GM19043 (cell line): ENCODE results near the gene PROKR1.
"Not testable (repeated sequence)": the region's sequence is repeated elsewhere in the genome, so short reads cannot be mapped to it uniquely, and the experiment has no call there.

Experiments used
- ATAC-seq: cut with Tn5 transposase; IDR thresholded peaks from one replicate; pipeline ENCODE4 v1.9.1; 2021; ENCODE audit warnings: low read depth; ENCODE audit not compliant: unreplicated experiment

PROKR1 gene

GRCh38 chr2:68643011-68643873 is at the start of gene PROKR1:
Gene PROKR1, plus strand, starts transcription at chr2:68643579. Its CDS starts 2,243 bp downstream, at chr2:68645822.
- no peak for ATAC-seq

GRCh38 chr2:68594041-68594440 is 49.3 kb upstream of the PROKR1 start:
- ATAC-seq, result no peak

- ATAC-seq, result peak; percentile 67
Observed at GRCh38 chr2:68594674-68595492, 48.5 kb upstream of the PROKR1 start.

DNA sequence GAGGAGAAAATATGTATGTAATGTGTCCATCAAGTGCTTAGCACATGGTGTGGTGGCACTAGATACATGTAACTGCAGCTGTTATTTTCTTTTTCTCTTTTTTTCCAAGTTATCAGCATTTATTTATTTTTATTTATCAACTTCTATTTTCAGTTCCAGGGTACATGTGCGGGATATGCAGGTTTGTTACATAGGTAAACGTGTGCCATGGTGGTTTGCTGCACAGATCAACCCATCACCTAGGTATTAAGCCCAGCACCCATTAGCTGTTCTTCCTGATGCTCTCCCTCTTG is 47.9 kb upstream of the PROKR1 start:
- ATAC-seq, result not testable (repeated sequence)

DNA sequence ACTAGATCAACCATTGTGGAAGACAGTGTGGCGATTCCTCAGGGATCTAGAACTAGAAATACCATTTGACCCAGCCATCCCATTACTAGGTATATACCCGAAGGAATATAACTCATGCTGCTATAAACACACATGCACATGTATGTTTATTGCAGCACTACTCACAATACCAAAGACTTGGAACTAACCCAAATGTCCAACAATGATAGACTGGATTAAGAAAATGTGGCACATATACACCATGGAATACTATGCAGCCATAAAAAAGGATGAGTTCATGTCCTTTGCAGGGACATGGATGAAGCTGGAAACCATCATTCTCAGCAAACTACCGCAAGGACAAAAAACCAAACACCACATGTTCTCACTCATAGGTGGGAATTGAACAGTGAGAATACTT is 42.9 kb upstream of the PROKR1 start:
- not testable (repeated sequence) for ATAC-seq

- ATAC-seq, result no peak
Observed at GRCh38 chr2:68603059-68603458, 40.3 kb upstream of the PROKR1 start.

DNA sequence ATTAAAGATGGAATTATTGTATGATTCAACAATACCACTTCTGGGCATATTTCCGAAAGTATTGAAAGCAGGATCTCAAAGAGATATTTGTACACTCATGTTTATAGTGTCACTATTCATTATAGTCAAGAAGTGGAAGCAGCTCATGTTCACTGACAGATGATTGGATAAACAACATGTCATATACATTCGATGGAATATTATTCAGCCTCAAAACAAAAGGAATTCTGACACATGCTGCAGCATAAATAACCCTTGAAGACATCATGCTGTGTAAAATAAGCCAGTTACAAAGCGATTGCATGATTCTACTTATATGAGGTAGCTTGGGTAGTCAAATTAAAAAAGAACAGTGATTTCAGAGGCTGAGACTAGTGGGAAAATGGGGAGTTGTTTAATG is 39.3 kb upstream of the PROKR1 start:
- no peak for ATAC-seq

GRCh38 chr2:68605939-68606338 is 37.4 kb upstream of the PROKR1 start:
- no peak for ATAC-seq

- no peak for ATAC-seq
Observed at GRCh38 chr2:68606759-68607158, 36.6 kb upstream of the PROKR1 start.

GRCh38 chr2:68607837-68608236 is 35.5 kb upstream of the PROKR1 start:
- no peak for ATAC-seq

DNA sequence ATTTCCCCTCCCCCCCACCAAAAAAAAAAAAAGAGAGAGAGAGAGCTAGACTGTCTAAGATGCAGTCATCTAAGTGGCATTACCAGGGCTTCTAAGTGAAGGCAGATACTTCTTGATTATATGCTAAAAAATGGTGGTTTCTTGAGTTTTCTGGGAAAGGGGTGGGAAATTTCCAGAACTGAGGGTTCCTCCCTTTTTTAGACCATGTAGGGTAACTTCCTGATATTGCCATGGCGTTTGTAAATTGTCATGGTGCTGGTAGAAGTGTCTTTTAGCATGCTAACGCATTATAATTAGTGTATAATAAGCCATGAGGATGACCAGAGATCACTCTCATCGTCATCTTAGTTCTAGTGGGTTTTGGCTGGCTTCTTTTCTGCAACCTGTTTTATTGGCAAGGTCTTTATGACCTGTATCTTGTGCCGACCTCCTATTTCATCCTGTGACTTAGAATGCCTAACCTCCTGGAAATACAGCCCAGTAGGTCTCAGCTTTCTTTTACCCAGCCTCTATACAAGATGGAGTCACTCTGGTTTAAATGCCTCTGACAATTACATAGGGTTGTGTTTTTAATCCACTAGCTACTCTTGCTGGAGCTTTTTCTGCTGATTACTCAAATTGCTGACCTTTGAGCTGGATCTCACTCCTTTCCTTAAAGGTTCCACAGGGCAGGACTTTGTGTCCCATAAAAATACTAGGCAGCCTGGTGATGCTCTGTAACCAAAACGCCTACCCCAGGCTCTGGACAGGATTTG is 30.4 kb upstream of the PROKR1 start:
- no peak for ATAC-seq

GRCh38 chr2:68620772-68621171 is 22.6 kb upstream of the PROKR1 start:
- ATAC-seq, result no peak

DNA sequence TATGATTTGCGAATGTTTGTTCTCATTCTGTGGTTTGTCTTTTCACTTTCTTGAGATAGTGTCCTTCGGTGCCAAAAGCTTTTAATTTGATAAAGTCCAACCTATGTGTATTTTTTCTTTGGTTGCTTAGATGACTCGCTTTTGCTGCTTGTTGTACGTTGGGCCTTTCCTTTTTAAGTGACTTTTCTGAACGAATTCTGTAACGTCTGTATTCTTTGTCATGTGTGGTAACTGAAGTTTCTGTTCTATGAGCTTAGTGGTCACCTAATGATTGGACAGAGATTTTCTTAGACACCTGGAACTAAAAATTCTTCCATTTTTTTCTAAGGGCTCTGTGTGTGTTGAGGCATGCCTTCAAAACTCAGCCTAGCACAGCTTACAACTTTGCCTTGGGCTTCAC is 19.6 kb upstream of the PROKR1 start:
- ATAC-seq, result no peak

- ATAC-seq, result no peak
Observed at GRCh38 chr2:68627615-68628014, 15.8 kb upstream of the PROKR1 start.

DNA sequence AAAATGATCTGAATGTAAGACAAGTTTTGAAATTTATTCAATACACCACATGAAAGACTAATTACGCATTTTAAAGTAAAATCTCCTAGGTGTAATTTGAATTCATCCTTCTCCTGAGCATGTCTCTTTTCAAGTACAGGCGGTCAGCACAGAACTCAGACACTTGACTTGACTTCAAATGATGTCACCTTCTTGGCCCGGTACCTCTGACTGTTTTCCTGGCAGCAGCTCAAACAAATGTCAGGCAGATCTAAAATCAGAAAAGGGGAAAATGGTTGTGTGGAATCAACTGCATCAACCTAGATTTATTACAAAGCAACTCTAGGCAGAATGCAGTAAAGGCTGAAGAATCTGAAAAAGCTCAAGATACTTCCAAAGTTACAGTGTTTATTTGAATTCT is 11.4 kb upstream of the PROKR1 start:
- no peak for ATAC-seq

- no peak for ATAC-seq
Observed at GRCh38 chr2:68637047-68637446, 6.3 kb upstream of the PROKR1 start.

DNA sequence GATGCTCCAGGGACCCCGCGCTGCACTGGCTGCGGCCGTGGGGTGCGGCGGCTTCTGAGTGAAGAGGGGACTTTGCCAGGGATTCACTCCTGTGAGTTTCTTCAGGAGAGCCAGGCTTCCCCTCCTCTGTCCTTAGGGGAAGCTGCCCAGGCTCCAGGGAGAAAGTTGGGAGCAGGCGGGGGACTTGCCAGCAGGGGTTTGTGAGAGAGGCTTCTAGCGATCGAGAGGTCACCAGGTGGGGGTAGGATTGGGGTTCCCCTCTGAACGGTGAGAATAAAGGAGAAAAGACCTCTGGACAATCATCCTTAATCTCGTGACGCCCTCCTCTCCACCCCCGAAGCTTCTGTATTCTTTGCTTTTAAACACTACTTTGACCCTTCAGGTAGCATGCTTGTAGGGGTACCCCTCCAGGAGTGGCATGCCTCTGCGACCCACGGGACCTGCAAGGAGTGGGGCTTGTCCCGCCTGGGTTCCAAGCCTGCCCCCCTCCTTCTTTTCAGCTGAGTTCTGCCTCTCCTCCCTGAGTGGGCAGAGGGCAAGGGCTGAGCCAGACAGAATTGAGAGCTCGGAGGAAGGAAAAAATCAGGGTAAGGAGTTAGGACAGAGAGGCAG is 601 bp downstream of the PROKR1 start:
- ATAC-seq, result no peak

- ATAC-seq, result no peak
Observed at GRCh38 chr2:68645523-68645922, 2.1 kb downstream of the PROKR1 start.

DNA sequence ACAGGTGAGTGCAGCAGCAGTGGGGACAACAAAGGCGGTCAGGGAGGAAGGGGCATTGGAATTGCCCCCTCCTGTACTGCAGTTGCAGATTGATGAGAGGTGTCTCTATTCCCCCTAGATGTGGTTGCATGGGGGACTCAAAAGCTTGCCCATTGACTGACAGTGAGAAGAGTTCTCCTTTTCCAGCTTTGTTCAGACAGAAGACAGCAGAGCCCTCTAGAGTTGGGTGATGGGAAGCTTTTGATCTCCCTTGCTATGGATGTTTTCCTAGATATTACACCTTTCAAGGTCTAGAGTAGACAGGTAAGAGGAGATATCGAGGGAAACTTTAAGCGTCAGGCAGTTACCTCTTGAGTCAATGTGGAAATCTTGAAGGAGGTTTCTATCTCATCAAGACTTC is 2.9 kb downstream of the PROKR1 start:
- ATAC-seq, result no peak

DNA sequence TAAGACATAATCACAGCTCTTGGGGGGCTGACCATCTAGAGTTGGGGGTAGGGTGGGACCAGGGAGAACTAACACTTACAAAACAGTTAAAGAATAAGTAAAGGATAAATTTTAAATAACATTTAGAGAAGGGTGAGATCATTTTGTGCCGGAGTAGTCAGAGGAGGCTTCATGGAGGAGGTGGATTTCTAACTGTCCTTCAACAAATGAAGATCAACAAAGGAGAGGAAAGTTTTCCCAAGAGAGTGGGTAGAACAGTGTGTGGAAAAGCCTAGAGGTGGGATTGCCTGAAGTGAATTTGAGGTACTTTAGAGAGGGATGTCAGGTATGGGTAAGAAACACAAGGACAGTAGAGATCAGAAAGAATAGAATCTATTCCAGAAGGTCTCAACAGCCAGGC is 7.3 kb downstream of the PROKR1 start:
- no peak for ATAC-seq

DNA sequence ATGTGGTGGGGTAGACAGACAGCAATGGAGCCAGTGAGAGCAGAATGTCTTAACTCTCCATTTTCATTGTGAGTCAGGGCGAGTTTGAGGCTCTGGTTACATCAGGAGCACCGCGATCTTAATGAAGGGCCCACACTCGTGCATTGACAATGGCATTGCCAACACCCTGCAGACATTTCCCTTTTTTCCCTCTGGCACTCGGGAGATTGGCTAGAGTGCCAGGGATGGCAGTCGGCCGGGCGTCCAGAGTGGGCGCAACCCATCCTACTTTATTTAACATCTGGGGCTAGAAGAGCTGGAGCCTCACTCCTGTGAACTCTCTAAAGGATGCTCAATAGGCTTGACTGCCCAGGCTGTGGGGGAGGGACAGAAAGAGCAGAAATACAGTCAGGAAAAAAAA is 9.7 kb downstream of the PROKR1 start:
- ATAC-seq, result no peak
